H1 (cell line): ENCODE results near the gene PIK3R1. TPM values are rescaled to one million over a fixed set of nuclear protein-coding genes. Genes with fewer than 3 reads are reported as not detected.

Source experiments
- CTCF ChIA-PET: fragments of 300-600 bp; sonication (Branson Sonifier 250); formaldehyde crosslinking; loops from one replicate; lab custom pipeline; 2021; ENCODE audit not compliant: partially characterized antibody; lab: Charles Lee
- POLR2A ChIA-PET: fragments of 300-600 bp; sonication (Branson Sonifier 250); formaldehyde crosslinking; loops from one replicate; lab custom pipeline; 2021; ENCODE audit warnings: inconsistent platforms; ENCODE audit not compliant: partially characterized antibody; lab: Charles Lee
- DNase-seq, 2 experiments: peaks; one replicate each; pipeline versions ENCODE4 v3.0.0 to v3.0.0-alpha.2; 2010 to 2022; ENCODE audit warnings: low spot score in 2 of 2, low read depth in 1 of 2, mixed read lengths in 1 of 2
- FAIRE-seq: peaks from 2 replicates; lab custom pipeline; 2011; peaks lifted over from hg19 to GRCh38; lab: Jason Lieb, UNC
- H2AFZ ChIP-seq: 2 replicates; pipeline ENCODE4 v1.8.1; 2012; ENCODE audit warnings: low read length, inconsistent platforms
- H2AK5ac ChIP-seq: 2 replicates; pipeline ENCODE4 v1.6.1; 2013; ENCODE audit warnings: low read depth, low read length
- H2BK120ac ChIP-seq: replicated peaks from 2 replicates; pipeline ENCODE3; 2013; ENCODE audit warnings: low read depth, low read length, inconsistent platforms
- H2BK12ac ChIP-seq: 2 replicates; pipeline ENCODE4 v1.6.1; 2013; ENCODE audit warnings: low read depth, low read length
- H2BK15ac ChIP-seq: 2 replicates; pipeline ENCODE4 v1.6.1; 2013; ENCODE audit warnings: low read length
- H2BK20ac ChIP-seq: 2 replicates; pipeline ENCODE4 v1.6.1; 2013; ENCODE audit warnings: low read length
- H2BK5ac ChIP-seq: 2 replicates; pipeline ENCODE4 v1.6.1; 2013; ENCODE audit warnings: low read depth, low read length
- H3K14ac ChIP-seq: 2 replicates; pipeline ENCODE4 v1.6.1; 2013; ENCODE audit warnings: inconsistent platforms; ENCODE audit not compliant: insufficient read length
- H3K18ac ChIP-seq: 2 replicates; pipeline ENCODE4 v1.6.1; 2013; ENCODE audit warnings: low read length; ENCODE audit errors: extremely low read depth
- H3K23ac ChIP-seq: 2 replicates; pipeline ENCODE4 v1.6.1; 2013; ENCODE audit warnings: inconsistent platforms; ENCODE audit not compliant: insufficient read length
- H3K23me2 ChIP-seq: 2 replicates; pipeline ENCODE4 v1.6.1; 2013; ENCODE audit warnings: low read depth, low read length
- H3K27ac ChIP-seq: 2 replicates; pipeline ENCODE4 v1.6.1; 2011; ENCODE audit warnings: low read depth, low read length, inconsistent platforms
- H3K27me3 ChIP-seq, 4 experiments: replicated peaks in 1 of 4; 1 replicate in 1 of 4; 2 replicates in 3 of 4; pipeline versions ENCODE4 v1.6.1 to v1.8.1; 2011 to 2013; ENCODE audit warnings: low read length in 3 of 4, mild to moderate bottlenecking in 3 of 4, inconsistent platforms in 2 of 4, mixed read lengths in 2 of 4, moderate library complexity in 1 of 4; ENCODE audit not compliant: control insufficient read depth in 3 of 4, insufficient read depth in 3 of 4; ENCODE audit errors: extremely low read depth in 1 of 4
- H3K36me3 ChIP-seq, 4 experiments: 2 replicates each; pipeline versions ENCODE4 v1.6.1 to v1.8.1; 2011 to 2013; ENCODE audit warnings: mild to moderate bottlenecking in 4 of 4, low read length in 3 of 4, moderate library complexity in 2 of 4, control low read depth in 1 of 4, inconsistent platforms in 1 of 4; ENCODE audit not compliant: insufficient read depth in 4 of 4, control insufficient read depth in 2 of 4
- H3K4ac ChIP-seq: replicated peaks from 2 replicates; pipeline ENCODE3; 2013; ENCODE audit warnings: low read length, low read depth, mixed read lengths, inconsistent platforms; ENCODE audit not compliant: insufficient read length
- H3K4me1 ChIP-seq, 4 experiments: replicated peaks in 1 of 4; 1 replicate in 1 of 4; 2 replicates in 3 of 4; pipeline versions ENCODE4 v1.6.1 to v1.8.1; 2011 to 2013; ENCODE audit warnings: low read length in 3 of 4, inconsistent platforms in 2 of 4, mixed read lengths in 1 of 4; ENCODE audit not compliant: insufficient read depth in 4 of 4, control insufficient read depth in 3 of 4
- H3K4me2 ChIP-seq, 2 experiments: 2 replicates each; pipeline versions ENCODE4 v1.6.1 to v1.8.1; 2011 to 2013; ENCODE audit warnings: low read depth in 2 of 2, low read length in 2 of 2, control low read depth in 1 of 2, inconsistent platforms in 1 of 2, mild to moderate bottlenecking in 1 of 2; ENCODE audit not compliant: insufficient read depth in 1 of 2
- H3K4me3 ChIP-seq, 4 experiments: fragments of 200-600, 300-600 bp in 1 of 4; sonication (generic), shearing (Covaris generic), sonication (Bioruptor Twin) in 1 of 4; 2 replicates each; pipeline versions ENCODE4 v1.5.1 to v1.8.1; 2011 to 2016; ENCODE audit warnings: low read length in 4 of 4, low read depth in 3 of 4, control low read depth in 2 of 4, inconsistent platforms in 2 of 4, mild to moderate bottlenecking in 2 of 4, mixed read lengths in 1 of 4, moderate library complexity in 1 of 4; ENCODE audit not compliant: insufficient read depth in 2 of 4; ENCODE audit errors: extremely low read depth in 1 of 4
- H3K56ac ChIP-seq: replicated peaks from 2 replicates; pipeline ENCODE3; 2013; ENCODE audit warnings: low read depth, mild to moderate bottlenecking, mixed read lengths, low read length, inconsistent platforms; ENCODE audit not compliant: insufficient read length
- H3K79me1 ChIP-seq: 2 replicates; pipeline ENCODE4 v1.6.1; 2013; ENCODE audit warnings: low read depth, low read length, control low read depth
- H3K79me2 ChIP-seq, 2 experiments: 2 replicates each; pipeline versions ENCODE4 v1.6.1 to v1.8.1; 2012 to 2013; ENCODE audit warnings: low read length in 2 of 2, mild to moderate bottlenecking in 2 of 2, inconsistent platforms in 1 of 2; ENCODE audit not compliant: insufficient read depth in 2 of 2, control insufficient read depth in 1 of 2
- H3K9ac ChIP-seq, 4 experiments: replicated peaks in 1 of 4; 1 replicate in 1 of 4; 2 replicates in 3 of 4; pipeline versions ENCODE4 v1.6.1 to v1.8.1; 2011 to 2013; ENCODE audit warnings: low read depth in 3 of 4, low read length in 3 of 4, control low read depth in 2 of 4, mild to moderate bottlenecking in 2 of 4, moderate library complexity in 2 of 4, inconsistent platforms in 1 of 4; ENCODE audit errors: extremely low read depth in 1 of 4
- H3K9me3 ChIP-seq, 2 experiments: 2 replicates each; pipeline versions ENCODE4 v1.6.1 to v1.8.1; 2012 to 2013; ENCODE audit warnings: mild to moderate bottlenecking in 2 of 2, moderate library complexity in 2 of 2, control low read depth in 1 of 2, inconsistent platforms in 1 of 2, low read depth in 1 of 2, low read length in 1 of 2, mixed read lengths in 1 of 2; ENCODE audit not compliant: insufficient read depth in 2 of 2
- H4K20me1 ChIP-seq, 2 experiments: replicated peaks in 1 of 2; 2 replicates each; pipeline versions ENCODE3 to v1.8.1; 2011 to 2013; ENCODE audit warnings: inconsistent platforms in 2 of 2, low read length in 2 of 2, mild to moderate bottlenecking in 1 of 2; ENCODE audit not compliant: insufficient read depth in 2 of 2, control insufficient read depth in 1 of 2
- H4K5ac ChIP-seq: 2 replicates; pipeline ENCODE4 v1.6.1; 2013; ENCODE audit warnings: low read length, low read depth, mixed read lengths, inconsistent platforms; ENCODE audit not compliant: insufficient read length
- H4K8ac ChIP-seq: 2 replicates; pipeline ENCODE4 v1.8.0; 2013; ENCODE audit warnings: mild to moderate bottlenecking, moderate library complexity, low read length, inconsistent platforms; ENCODE audit not compliant: insufficient read depth; ENCODE audit errors: extremely low read depth
- H4K91ac ChIP-seq: replicated peaks from 2 replicates; pipeline ENCODE3; 2013; ENCODE audit warnings: low read length, mixed read lengths, inconsistent platforms; ENCODE audit not compliant: insufficient read length
- CHD2 ChIP-seq: IDR thresholded peaks from 2 replicates; pipeline ENCODE4 v1.6.1; 2012; ENCODE audit warnings: low read length, improper control_type of control experiment
- CREB1 ChIP-seq: IDR thresholded peaks from 2 replicates; pipeline ENCODE4 v1.6.1; 2012; ENCODE audit warnings: inconsistent platforms
- EP300 ChIP-seq, 2 experiments: IDR thresholded peaks; 1 replicate in 1 of 2; 2 replicates in 1 of 2; pipeline ENCODE4 v1.6.1; 2011 to 2012; ENCODE audit warnings: low read depth in 2 of 2, low read length in 2 of 2, mild to moderate bottlenecking in 2 of 2, borderline replicate concordance in 1 of 2, inconsistent platforms in 1 of 2, moderate library complexity in 1 of 2
- GABPA ChIP-seq: IDR thresholded peaks from 2 replicates; pipeline ENCODE4 v1.6.1; 2011; ENCODE audit warnings: mild to moderate bottlenecking, low read length, moderate library complexity, borderline replicate concordance; ENCODE audit not compliant: insufficient read depth
- KDM5A ChIP-seq: fragments of 200-600 bp; IDR thresholded peaks from 2 replicates; pipeline ENCODE4 v1.7.1; 2012; ENCODE audit warnings: mild to moderate bottlenecking, low read length, inconsistent platforms, mixed read lengths
- NANOG ChIP-seq: IDR thresholded peaks from 2 replicates; pipeline ENCODE4 v1.6.1; 2011; ENCODE audit warnings: low read length, low read depth, mild to moderate bottlenecking, inconsistent platforms; ENCODE audit not compliant: insufficient read depth, poor library complexity, severe bottlenecking
- RNF2 ChIP-seq: fragments of 200-900, 300-1000 bp; sonication (generic); IDR thresholded peaks from 2 replicates; pipeline ENCODE4 v1.7.1; 2016; ENCODE audit warnings: borderline replicate concordance, low read depth, mild to moderate bottlenecking, antibody characterized with exemption, low read length; ENCODE audit not compliant: poor library complexity, severe bottlenecking; ENCODE audit errors: missing control alignments
- SIN3A ChIP-seq, 2 experiments: IDR thresholded peaks in 1 of 2; conservative IDR thresholded peaks in 1 of 2; 2 replicates each; pipeline ENCODE4 v1.6.1; 2011 to 2012; ENCODE audit warnings: low read length in 2 of 2, improper control_type of control experiment in 1 of 2, low read depth in 1 of 2, mild to moderate bottlenecking in 1 of 2
- SIRT6 ChIP-seq: IDR thresholded peaks from one replicate; pipeline ENCODE4 v1.7.1; 2012; ENCODE audit warnings: low read length, inconsistent platforms
- SP4 ChIP-seq: IDR thresholded peaks from 2 replicates; pipeline ENCODE4 v1.6.1; 2012; ENCODE audit warnings: low read length, inconsistent platforms
- ZNF274 ChIP-seq: IDR thresholded peaks from 2 replicates; pipeline ENCODE4 v1.7.0; 2012; ENCODE audit warnings: low read length, borderline replicate concordance; ENCODE audit errors: extremely low read depth
- WGBS, 2 experiments: shearing (Covaris generic) in 1 of 2; methylation state at CpG; one replicate each; pipeline versions ENCODE4 v1.1.6 to v1.1.7; 2013 to 2015; ENCODE audit warnings: low lambda C conversion rate in 2 of 2, mixed read lengths in 2 of 2, inconsistent platforms in 1 of 2, low coverage in 1 of 2, missing lambda C conversion rate in 1 of 2; ENCODE audit not compliant: insufficient replicate concordance in 2 of 2, insufficient coverage in 1 of 2, insufficient read length in 1 of 2; ENCODE audit errors: extremely low coverage in 1 of 2, missing lambda C conversion rate in 1 of 2; 5-methylcytosine and 5-hydroxymethylcytosine counted together
- polyA plus RNA-seq, 7 experiments: library from polyadenylated mRNA; depleted of rRNA in 3 of 7; stranded (reverse) in 5 of 7; unstranded in 2 of 7; fragments of >200 nt in 5 of 7; fragments of 200-250 nt in 2 of 7; gene quantifications; 1 replicate in 5 of 7; 2 replicates in 1 of 7; 4 replicates in 1 of 7; pipeline versions ENCODE4 v1.2.1 to v1.2.3, GENCODE V29; 2011 to 2013; ENCODE audit warnings: missing spikeins in 2 of 7, mixed read lengths in 2 of 7
- total RNA-seq: library from RNA; stranded (reverse); fragmentation: NEBNext Ultra II Directional; extraction: Animal tissue kit (Norgen Biotek cat#: 25700); gene quantifications from 2 replicates; pipeline ENCODE4 v1.2.1, GENCODE V29; 2021

PIK3R1 gene
- total and polyA plus RNA-seq, 2 of the 8 experiments (the other 6 are each of a cell fraction or from before 2014, with no cell fraction given) = 2.3 to 13.7 TPM

GRCh38 chr5:68253624-68254585 is 38.3 kb downstream of the PIK3R1 start:
- no peak overlapping the region for H3K4me2 ChIP-seq
- no peaks in the 10 kb centered on the region for H3K36me3 ChIP-seq
- H3K4me3 ChIP-seq = no peak overlapping the region
- H3K27me3 ChIP-seq = no peaks in the 10 kb centered on the region
- H4K5ac ChIP-seq = no peak overlapping the region
- no peak overlapping the region for H3K27ac ChIP-seq
- H3K23ac ChIP-seq = no peak overlapping the region
- DNase-seq (no peak), FAIRE-seq (no peak)
- peaks cover 4% of the 10 kb centered on the region; the same call in 1 of the 2 replicates for H3K79me1 ChIP-seq
- H3K79me2 ChIP-seq = no peaks in the 10 kb centered on the region
- ChIA-PET POLR2A (no interaction called here), CTCF (interaction anchor here (0.8 to 2.6 kb wide), 23 partner anchors 11 to 1090 kb away, joined by 3 to 14 read pairs (median 4); no protein-coding TSS in a partner anchor)
- H2AFZ ChIP-seq = no peak overlapping the region
- no peak overlapping the region for H3K4ac ChIP-seq
- H2BK12ac ChIP-seq = no peak overlapping the region
- no peak overlapping the region for H3K56ac ChIP-seq
- no peak overlapping the region for H2AK5ac ChIP-seq
- H4K8ac ChIP-seq = no peak overlapping the region
- no peak overlapping the region for H4K91ac ChIP-seq
- no peak overlapping the region for H2BK5ac ChIP-seq
- H3K9me3 ChIP-seq = no peaks in the 10 kb centered on the region
- no peak overlapping the region for H3K18ac ChIP-seq
- no peak overlapping the region for H3K14ac ChIP-seq
- H3K9ac ChIP-seq = no peak overlapping the region
- H2BK15ac ChIP-seq = no peak overlapping the region
- H2BK120ac ChIP-seq = no peak overlapping the region
- WGBS, 2 experiments = 87% methylated on average over 6 of the region's 6 CpGs; no CpG with 5 or more reads in 1 of the 2 experiments
- no peaks in the 10 kb centered on the region for H4K20me1 ChIP-seq
- H2BK20ac ChIP-seq = no peak overlapping the region
- peaks cover 7 to 19% (median 14%) of the 10 kb centered on the region in 4 experiments for H3K4me1 ChIP-seq
- H3K23me2 ChIP-seq = no peaks in the 10 kb centered on the region
- no peak for TF ChIP-seq GABPA
- TF ChIP-seq ZNF274 = no peak
- no peak for TF ChIP-seq SP4
- TF ChIP-seq SIRT6 = no peak
- no peak for TF ChIP-seq CREB1
- no peak for TF ChIP-seq CHD2
- no peak for TF ChIP-seq KDM5A
- TF ChIP-seq SIN3A (conservative IDR thresholded peaks at IDR 0.05 in 1 of 2, IDR thresholded peaks at IDR 0.05 in 1 of 2; ENCODE audit: low read depth in 1 of 2, low read length in 2 of 2) = no peak
- TF ChIP-seq RNF2 = no peak
- no peak for TF ChIP-seq NANOG
- no peak for TF ChIP-seq EP300 (IDR thresholded peaks at IDR 0.05; ENCODE audit: borderline replicate concordance in 1 of 2, low read depth in 2 of 2, low read length in 2 of 2)
